WTC11 (cell line): ENCODE measurements around the gene TRABD2A. TPM values are rescaled to one million over a fixed set of nuclear protein-coding genes. Genes with fewer than 3 reads are reported as not detected.

ENCODE experiments used
- ATAC-seq: fragments of 200-7000 bp; cut with Tn5 transposase; 2 replicates; pipeline ENCODE4 v1.10.0; 2021; ENCODE audit warnings: mild to moderate bottlenecking, moderate library complexity
- CTCF ChIA-PET: fragments of 300-600 bp; sonication (Branson Sonifier 250); formaldehyde crosslinking; loops from one replicate; lab custom pipeline; 2021; ENCODE audit warnings: antibody characterized with exemption; lab: Charles Lee
- POLR2A ChIA-PET: fragments of 350-600 bp; sonication (Branson Sonifier 250); formaldehyde crosslinking; loops from one replicate; lab custom pipeline; 2021; ENCODE audit warnings: antibody characterized with exemption; lab: Charles Lee
- DNase-seq: peaks from one replicate; pipeline ENCODE4 v3.0.0; 2021; ENCODE audit warnings: low spot score
- H3K27ac Mint-ChIP-seq: 2 replicates; pipeline ENCODE4 v1.8.0; 2021; ENCODE audit warnings: mixed read lengths
- H3K27me3 Mint-ChIP-seq: 2 replicates; pipeline ENCODE4 v1.8.0; 2021; ENCODE audit warnings: low read depth, mild to moderate bottlenecking, moderate library complexity, mixed read lengths
- H3K36me3 Mint-ChIP-seq: 2 replicates; pipeline ENCODE4 v1.8.0; 2021; ENCODE audit warnings: mixed read lengths
- H3K4me1 Mint-ChIP-seq: 2 replicates; pipeline ENCODE4 v1.8.0; 2022; ENCODE audit warnings: mixed read lengths
- H3K4me3 Mint-ChIP-seq: 2 replicates; pipeline ENCODE4 v1.8.0; 2021; ENCODE audit warnings: mild to moderate bottlenecking, moderate library complexity, mixed read lengths
- H3K9me3 Mint-ChIP-seq: 2 replicates; pipeline ENCODE4 v1.8.0; 2021; ENCODE audit warnings: mixed read lengths
- CBFB ChIP-seq: sonication (generic); formaldehyde crosslinking; IDR thresholded peaks from 2 replicates; pipeline ENCODE4 v1.8.1; 2022; ENCODE audit warnings: mild to moderate bottlenecking, low read depth, missing genetic modification reagents
- CREB1 ChIP-seq: sonication (generic); formaldehyde crosslinking; IDR thresholded peaks from 2 replicates; pipeline ENCODE4 v1.8.0; 2023; ENCODE audit warnings: mild to moderate bottlenecking, missing genetic modification reagents
- CREM ChIP-seq: sonication (generic); formaldehyde crosslinking; IDR thresholded peaks from 2 replicates; pipeline ENCODE4 v1.8.1; 2022; ENCODE audit warnings: mild to moderate bottlenecking, missing genetic modification reagents, moderate library complexity
- E2F4 ChIP-seq: sonication (generic); formaldehyde crosslinking; IDR thresholded peaks from 2 replicates; pipeline ENCODE4 v1.8.1; 2022; ENCODE audit warnings: low read depth, mild to moderate bottlenecking, moderate library complexity, missing genetic modification reagents, borderline replicate concordance
- FOXP1 ChIP-seq: sonication (generic); formaldehyde crosslinking; IDR thresholded peaks from 2 replicates; pipeline ENCODE4 v1.8.0; 2022; ENCODE audit warnings: missing genetic modification reagents, mild to moderate bottlenecking, moderate library complexity, borderline replicate concordance
- GRHL2 ChIP-seq: fragments of 250-450 bp; sonication (Bioruptor Pico); IDR thresholded peaks from 2 replicates; pipeline ENCODE4 v1.8.0; 2022; ENCODE audit warnings: mild to moderate bottlenecking, moderate library complexity; ENCODE audit not compliant: insufficient replicate concordance, severe bottlenecking
- IRF2 ChIP-seq: sonication (generic); formaldehyde crosslinking; IDR thresholded peaks from 2 replicates; pipeline ENCODE4 v1.8.0; 2022; ENCODE audit warnings: low read depth, missing genetic modification reagents, borderline replicate concordance
- MYBL2 ChIP-seq: sonication (generic); formaldehyde crosslinking; IDR thresholded peaks from 2 replicates; pipeline ENCODE4 v1.8.1; 2023; ENCODE audit warnings: mild to moderate bottlenecking, moderate library complexity, missing genetic modification reagents
- NFATC4 ChIP-seq: fragments of 250-450 bp; sonication (Bioruptor Pico); IDR thresholded peaks from 2 replicates; pipeline ENCODE4 v1.9.0; 2021; ENCODE audit warnings: mild to moderate bottlenecking
- NFYB ChIP-seq: sonication (generic); formaldehyde crosslinking; conservative IDR thresholded peaks from 2 replicates; pipeline ENCODE4 v1.8.0; 2022; ENCODE audit warnings: low read depth, missing genetic modification reagents
- TEAD1 ChIP-seq: sonication (generic); formaldehyde crosslinking; IDR thresholded peaks from 2 replicates; pipeline ENCODE4 v1.8.0; 2022; ENCODE audit warnings: mild to moderate bottlenecking, missing genetic modification reagents
- TEAD4 ChIP-seq: sonication (generic); formaldehyde crosslinking; IDR thresholded peaks from 2 replicates; pipeline ENCODE4 v1.8.0; 2022; ENCODE audit warnings: mild to moderate bottlenecking, missing genetic modification reagents
- ZNF138 ChIP-seq: sonication (generic); formaldehyde crosslinking; conservative IDR thresholded peaks from 2 replicates; pipeline ENCODE4 v1.8.1; 2022; ENCODE audit warnings: mild to moderate bottlenecking, moderate library complexity, missing genetic modification reagents
- ZNF425 ChIP-seq: fragments of 250-450 bp; sonication (Bioruptor Pico); conservative IDR thresholded peaks from 2 replicates; pipeline ENCODE4 v1.9.0; 2021; ENCODE audit warnings: mild to moderate bottlenecking
- total RNA-seq: library from RNA; stranded (reverse); gene quantifications from 3 replicates; pipeline ENCODE4 v1.2.3, GENCODE V29; 2021

TRABD2A gene
- total RNA-seq, 1 experiment from 2014 or later = 12.1 TPM

GRCh38 chr2:84879584-84880394, 1.1 kb downstream of the TRABD2A start:
- H3K9me3 Mint-ChIP-seq = no peaks in the 10 kb centered on the region
- CTCF ChIA-PET = interaction anchor here (1.0 to 4.3 kb wide), 6 partner anchors 9 to 138 kb away, joined by 3 to 62 read pairs (median 9); no protein-coding TSS in a partner anchor
- 0 out of 2 replicates have a peak, but pooled peaks have one; percentile 25 for TF ChIP-seq TEAD1
- no peak for TF ChIP-seq E2F4
- H3K27ac Mint-ChIP-seq = no peak overlapping the region
- DNase-seq (peak; percentile 55), ATAC-seq (peak; percentile 57)
- POLR2A ChIA-PET = no interaction called here
- peaks cover 96% of the 10 kb centered on the region for H3K27me3 Mint-ChIP-seq
- H3K4me3 Mint-ChIP-seq = peak overlapping the region; percentile 87
- no peaks in the 10 kb centered on the region for H3K36me3 Mint-ChIP-seq
- H3K4me1 Mint-ChIP-seq = peaks cover 10% of the 10 kb centered on the region

GRCh38 chr2:84878896-84879583, 1.8 kb downstream of the TRABD2A start:
- Mint-ChIP-seq H3K4me3 (peak overlapping the region; percentile 87), H3K27ac (no peak overlapping the region), H3K27me3 (peaks cover 91% of the 10 kb centered on the region), H3K9me3 (no peaks in the 10 kb centered on the region)
- ATAC-seq = no peak
- POLR2A ChIA-PET = no interaction called here
- TF ChIP-seq NFATC4 (CRISPR knock-in tag) (no peak), ZNF425 (CRISPR knock-in tag) (no peak), ZNF138 (CRISPR knock-in tag) (no peak)
- TF ChIP-seq, all 79 proteins: peak for 0
- peaks cover 10% of the 10 kb centered on the region for H3K4me1 Mint-ChIP-seq
- DNase-seq = no peak
- CTCF ChIA-PET = interaction anchor here (1.1 to 4.3 kb wide), 5 partner anchors 9 to 138 kb away, joined by 3 to 62 read pairs (median 12); no protein-coding TSS in a partner anchor
- H3K36me3 Mint-ChIP-seq = no peaks in the 10 kb centered on the region

GRCh38 chr2:84878459-84878858, 2.4 kb downstream of the TRABD2A start:
- TF ChIP-seq CBFB (CRISPR knock-in tag) (no peak), GRHL2 (CRISPR knock-in tag) (no peak), ZNF425 (CRISPR knock-in tag) (no peak), TEAD4 (CRISPR knock-in tag) (no peak), CREB1 (CRISPR knock-in tag) (no peak), CREM (no peak), MYBL2 (no peak), FOXP1 (CRISPR knock-in tag) (no peak), NFYB (CRISPR knock-in tag) (no peak), IRF2 (no peak)
- CTCF ChIA-PET = no interaction called here
- H3K27ac Mint-ChIP-seq = no peak overlapping the region
- DNase-seq = no peak
- POLR2A ChIA-PET = no interaction called here
- H3K27me3 Mint-ChIP-seq = peaks cover 85% of the 10 kb centered on the region
- H3K36me3 Mint-ChIP-seq = no peaks in the 10 kb centered on the region
- H3K4me1 Mint-ChIP-seq = peaks cover 10% of the 10 kb centered on the region
- no peak overlapping the region for H3K4me3 Mint-ChIP-seq
- no peaks in the 10 kb centered on the region for H3K9me3 Mint-ChIP-seq
- no peak for ATAC-seq
